Measurements from ENCODE around the gene NINJ2. TPM values are rescaled to one million over a fixed set of nuclear protein-coding genes. Genes with fewer than 3 reads are reported as not detected.

Gene NINJ2
- total and polyA plus RNA-seq, 9 donors: 0.48 to 3.4 (median 1.4) TPM; not detected in 2

GRCh38 chr12:554001-554285, 109.3 kb downstream of the NINJ2 start:
- H3K4me1 ChIP-seq (ENCODE audit: insufficient read depth): no peaks in the 10 kb centered on the region
- 80 to 88% (median 85%) methylated on average over 8 of the region's 8 CpGs for WGBS, 3 donors
- no peak for DNase-seq
- no peak for TF ChIP-seq POLR2A (IDR thresholded peaks at IDR 0.05)
- TF ChIP-seq CTCF (IDR thresholded peaks at IDR 0.05): no peak
- no peak for TF ChIP-seq EP300 (IDR thresholded peaks at IDR 0.05)
- H3K36me3 ChIP-seq: no peaks in the 10 kb centered on the region
- H3K27ac ChIP-seq: no peak overlapping the region
- no peaks in the 10 kb centered on the region for H3K27me3 ChIP-seq
- H3K9me3 ChIP-seq: no peaks in the 10 kb centered on the region
- H3K4me3 ChIP-seq: no peak overlapping the region
- intact Hi-C loops (cut with DNase I): no loop called here

GRCh38 chr12:553216-554000, 109.8 kb downstream of the NINJ2 start:
- intact Hi-C loops (cut with DNase I): no loop called here

GRCh38 chr12:552466-552865, 110.8 kb downstream of the NINJ2 start:
- no peaks in the 10 kb centered on the region for H3K36me3 ChIP-seq
- H3K27me3 ChIP-seq: no peaks in the 10 kb centered on the region
- no peaks in the 10 kb centered on the region for H3K9me3 ChIP-seq
- H3K4me1 ChIP-seq (ENCODE audit: insufficient read depth): no peaks in the 10 kb centered on the region
- H3K27ac ChIP-seq: no peak overlapping the region
- no peak for DNase-seq
- TF ChIP-seq CTCF (IDR thresholded peaks at IDR 0.05): no peak
- no peak for TF ChIP-seq POLR2A (IDR thresholded peaks at IDR 0.05)
- TF ChIP-seq EP300 (IDR thresholded peaks at IDR 0.05): no peak
- no peak overlapping the region for H3K4me3 ChIP-seq
- intact Hi-C loops (cut with DNase I): no loop called here
- 13 to 17% (median 14%) methylated on average over 6 of the region's 6 CpGs for WGBS, 3 donors

More at GRCh38 chr12:553216-554000, 109.8 kb downstream of the NINJ2 start:
- Histone ChIP-seq H3K27ac (no peak overlapping the region), H3K9me3 (no peaks in the 10 kb centered on the region), H3K27me3 (no peaks in the 10 kb centered on the region), H3K4me1 (ENCODE audit: insufficient read depth) (no peaks in the 10 kb centered on the region), H3K4me3 (no peak overlapping the region), H3K36me3 (no peaks in the 10 kb centered on the region)
- TF ChIP-seq EP300 (IDR thresholded peaks at IDR 0.05) (no peak), CTCF (IDR thresholded peaks at IDR 0.05) (no peak), POLR2A (IDR thresholded peaks at IDR 0.05) (no peak)
- no peak for DNase-seq
- WGBS, 3 donors: 84 to 90% (median 87%) methylated on average over 23 of the region's 23 CpGs

- intact Hi-C loops (cut with DNase I): no loop called here
- H3K4me3 ChIP-seq: no peak overlapping the region
- H3K4me1 ChIP-seq (ENCODE audit: insufficient read depth): peaks cover 6% of the 10 kb centered on the region
- no peaks in the 10 kb centered on the region for H3K27me3 ChIP-seq
- H3K36me3 ChIP-seq: no peaks in the 10 kb centered on the region
- H3K9me3 ChIP-seq: no peaks in the 10 kb centered on the region
- WGBS, 3 donors: 70 to 78% (median 76%) methylated on average over 18 of the region's 18 CpGs
- TF ChIP-seq POLR2A (IDR thresholded peaks at IDR 0.05) (no peak), EP300 (IDR thresholded peaks at IDR 0.05) (no peak), CTCF (IDR thresholded peaks at IDR 0.05) (no peak)
- H3K27ac ChIP-seq: no peak overlapping the region
- DNase-seq: no peak
Measured at GRCh38 chr12:550473-551260, 112.6 kb downstream of the NINJ2 start.

All from ovary (tissue), 9 donors.